Effector memory CD8-positive, alpha-beta T cell (primary cell): Measurements from ENCODE around the gene STARD3.
A peak's percentile ranks its signal among the peaks of the same experiment; 100 is the strongest.

Source experiments
- ATAC-seq: fragments of 150-1000 bp; cut with Tn5 transposase; replicated peaks from 2 replicates; pipeline ENCODE4 v1.10.0; 2021; ENCODE audit warnings: mild to moderate bottlenecking, moderate library complexity
- DNase-seq, 3 experiments: peaks; one replicate each; pipeline ENCODE4 v3.0.0; 2021
- H3K27ac Mint-ChIP-seq, 2 donors: one replicate each; pipeline ENCODE4 v1.8.0; 2022; ENCODE audit warnings: mild to moderate bottlenecking in 2 of 2, mixed read lengths in 2 of 2, moderate library complexity in 2 of 2
- H3K27me3 Mint-ChIP-seq, 2 donors: one replicate each; pipeline ENCODE4 v1.8.0; 2022; ENCODE audit warnings: mixed read lengths in 2 of 2
- H3K36me3 Mint-ChIP-seq: one replicate; pipeline ENCODE4 v1.8.0; 2022; ENCODE audit warnings: mild to moderate bottlenecking, moderate library complexity, mixed read lengths; ENCODE audit not compliant: insufficient read depth
- H3K4me1 Mint-ChIP-seq, 2 donors: one replicate each; pipeline ENCODE4 v1.8.0; 2022; ENCODE audit warnings: low read depth in 2 of 2, mixed read lengths in 2 of 2
- H3K4me3 Mint-ChIP-seq, 2 donors: one replicate each; pipeline ENCODE4 v1.8.0; 2022; ENCODE audit warnings: mild to moderate bottlenecking in 2 of 2, mixed read lengths in 2 of 2, moderate library complexity in 2 of 2
- H3K9me3 Mint-ChIP-seq, 2 donors: one replicate each; pipeline ENCODE4 v1.8.0; 2022; ENCODE audit warnings: mixed read lengths in 2 of 2

Gene STARD3

DNA sequence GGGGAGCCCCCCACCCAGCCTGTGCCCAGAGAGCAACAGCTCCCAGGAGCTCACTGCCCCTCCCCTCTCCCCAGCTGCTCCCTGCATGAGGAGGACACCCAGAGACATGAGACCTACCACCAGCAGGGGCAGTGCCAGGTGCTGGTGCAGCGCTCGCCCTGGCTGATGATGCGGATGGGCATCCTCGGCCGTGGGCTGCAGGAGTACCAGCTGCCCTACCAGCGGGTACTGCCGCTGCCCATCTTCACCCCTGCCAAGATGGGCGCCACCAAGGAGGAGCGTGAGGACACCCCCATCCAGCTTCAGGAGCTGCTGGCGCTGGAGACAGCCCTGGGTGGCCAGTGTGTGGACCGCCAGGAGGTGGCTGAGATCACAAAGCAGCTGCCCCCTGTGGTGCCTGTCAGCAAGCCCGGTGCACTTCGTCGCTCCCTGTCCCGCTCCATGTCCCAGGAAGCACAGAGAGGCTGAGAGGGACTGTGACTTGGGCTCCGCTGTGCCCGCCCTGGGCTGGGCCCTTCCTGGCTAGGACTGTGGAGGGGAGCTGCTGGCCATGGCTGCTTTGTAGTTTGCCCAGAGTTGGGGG lies 28.8 kb downstream of the STARD3 start:
- no peak for ATAC-seq

DNA sequence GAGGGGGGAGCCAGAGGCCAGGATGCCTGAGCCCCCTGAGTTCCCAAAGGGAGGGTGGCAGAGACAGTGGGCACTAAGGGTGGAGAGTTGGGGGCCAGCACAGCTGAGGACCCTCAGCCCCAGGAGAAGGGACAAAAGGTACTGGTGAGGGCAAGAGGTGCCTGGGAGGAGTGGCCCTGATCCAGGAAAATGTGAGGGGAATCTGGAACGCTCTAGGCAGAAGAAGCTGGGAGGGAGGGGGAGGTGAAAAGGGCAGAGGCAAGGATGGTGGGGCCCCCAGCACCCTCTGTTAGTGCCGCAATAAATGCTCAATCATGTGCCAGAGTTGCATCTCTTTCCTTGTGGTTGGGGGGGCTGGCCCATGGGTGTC lies 29.3 kb downstream of the STARD3 start:
- H3K27me3 Mint-ChIP-seq, result peaks cover 10 to 38% of the 10 kb centered on the region in 2 donors

More for the DNA sequence above, 28.8 kb downstream of the STARD3 start:
- H3K27ac Mint-ChIP-seq, result peak overlapping the region in 1 of 2 donors; percentile 44
- DNase-seq, result no peak
- peaks cover 9% of the 10 kb centered on the region for H3K36me3 Mint-ChIP-seq
- peak overlapping the region; percentile 27 to 56 for H3K4me3 Mint-ChIP-seq
- H3K27me3 Mint-ChIP-seq, result peaks cover 10 to 38% of the 10 kb centered on the region in 2 donors
- H3K4me1 Mint-ChIP-seq, result peaks cover 10 to 15% of the 10 kb centered on the region in 2 donors
- no peaks in the 10 kb centered on the region for H3K9me3 Mint-ChIP-seq

DNA sequence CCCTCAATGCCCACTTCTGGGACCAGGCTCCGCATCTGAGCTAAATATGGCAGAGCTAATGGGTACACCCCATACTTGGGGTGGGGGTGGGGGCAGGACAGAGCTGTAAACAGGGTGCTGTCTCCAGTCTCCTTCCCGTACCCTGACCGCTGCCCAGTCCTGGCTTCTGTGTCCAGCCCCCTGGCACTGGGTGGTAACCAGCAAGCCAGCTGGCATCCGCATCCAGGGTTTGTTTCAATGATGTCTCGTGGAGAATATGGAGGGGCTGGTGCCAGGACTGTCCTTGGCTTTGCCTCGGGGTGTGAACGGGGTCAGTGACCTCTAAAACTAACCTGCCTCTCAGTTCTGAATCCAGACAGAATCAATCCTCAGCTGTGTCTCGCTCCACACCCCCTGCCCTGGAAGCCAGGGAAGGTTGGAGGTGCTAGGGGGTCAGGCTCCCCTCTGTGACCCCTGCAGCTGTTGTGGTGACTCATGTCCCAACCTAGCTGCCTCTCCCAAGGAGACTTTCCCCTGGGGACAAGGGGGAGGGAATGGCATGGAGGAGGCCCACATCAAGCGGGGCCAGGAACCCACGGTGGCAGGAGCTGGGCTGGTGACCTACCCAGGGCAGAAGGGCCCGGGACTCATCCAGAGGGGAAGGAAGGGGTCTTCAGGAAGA lies 29.8 kb downstream of the STARD3 start:
- ATAC-seq (no peak), DNase-seq (no peak)
- peaks cover 10 to 39% of the 10 kb centered on the region in 2 donors for H3K27me3 Mint-ChIP-seq
- peaks cover 9% of the 10 kb centered on the region for H3K36me3 Mint-ChIP-seq
- H3K4me3 Mint-ChIP-seq, result peak overlapping the region; percentile 59 to 68
- H3K4me1 Mint-ChIP-seq, result peaks cover 10 to 15% of the 10 kb centered on the region in 2 donors
- peak overlapping the region in 1 of 2 donors; percentile 44 for H3K27ac Mint-ChIP-seq
- no peaks in the 10 kb centered on the region for H3K9me3 Mint-ChIP-seq

More for the DNA sequence above, 29.3 kb downstream of the STARD3 start:
- H3K27ac Mint-ChIP-seq, result peak overlapping the region in 1 of 2 donors; percentile 44
- H3K36me3 Mint-ChIP-seq, result peaks cover 9% of the 10 kb centered on the region
- peak overlapping the region; percentile 27 to 56 for H3K4me3 Mint-ChIP-seq
- ATAC-seq (no peak), DNase-seq (no peak)
- no peaks in the 10 kb centered on the region for H3K9me3 Mint-ChIP-seq
- H3K4me1 Mint-ChIP-seq, result peaks cover 10 to 15% of the 10 kb centered on the region in 2 donors

DNA sequence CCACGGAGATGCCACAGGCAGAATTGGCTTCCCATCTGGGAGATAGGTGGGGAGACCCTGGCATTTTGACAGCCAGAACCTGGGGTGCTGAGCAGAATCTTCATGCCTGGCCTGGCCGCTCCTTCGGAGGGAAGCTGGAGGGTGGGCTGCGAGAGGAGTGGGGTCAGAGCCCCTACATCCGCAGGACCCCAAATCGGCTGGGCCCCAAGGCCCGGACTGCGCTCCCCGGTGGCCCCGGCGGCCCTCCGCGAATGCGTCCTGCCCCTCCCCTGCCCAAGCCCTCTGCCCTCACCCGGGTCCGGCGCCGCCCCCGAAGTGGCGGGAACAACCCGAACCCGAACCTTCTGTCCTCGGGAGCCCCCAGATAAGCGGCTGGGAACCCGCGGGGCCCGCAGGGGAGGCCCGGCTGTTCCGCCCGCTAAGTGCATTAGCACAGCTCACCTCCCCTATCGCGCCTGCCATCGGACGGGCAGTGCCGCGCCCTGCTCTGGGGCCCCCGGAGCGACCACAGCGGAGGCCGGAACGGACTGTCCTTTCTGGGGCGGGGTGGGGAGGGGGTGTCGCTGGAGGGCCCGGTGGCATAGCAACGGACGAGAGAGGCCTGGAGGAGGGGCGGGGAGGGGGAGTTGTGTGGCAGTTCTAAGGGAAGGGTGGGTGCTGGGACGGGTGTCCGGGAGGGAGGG lies 30.5 kb downstream of the STARD3 start:
- ATAC-seq (peak; percentile 21), DNase-seq (no peak)
- peaks cover 6% of the 10 kb centered on the region for H3K36me3 Mint-ChIP-seq
- H3K9me3 Mint-ChIP-seq, result no peaks in the 10 kb centered on the region
- H3K27me3 Mint-ChIP-seq, result peaks cover 10 to 44% of the 10 kb centered on the region in 2 donors
- peaks cover 10 to 21% of the 10 kb centered on the region in 2 donors for H3K4me1 Mint-ChIP-seq
- peak overlapping the region in 1 of 2 donors; percentile 44 for H3K27ac Mint-ChIP-seq
- peak overlapping the region; percentile 59 to 77 for H3K4me3 Mint-ChIP-seq

DNA sequence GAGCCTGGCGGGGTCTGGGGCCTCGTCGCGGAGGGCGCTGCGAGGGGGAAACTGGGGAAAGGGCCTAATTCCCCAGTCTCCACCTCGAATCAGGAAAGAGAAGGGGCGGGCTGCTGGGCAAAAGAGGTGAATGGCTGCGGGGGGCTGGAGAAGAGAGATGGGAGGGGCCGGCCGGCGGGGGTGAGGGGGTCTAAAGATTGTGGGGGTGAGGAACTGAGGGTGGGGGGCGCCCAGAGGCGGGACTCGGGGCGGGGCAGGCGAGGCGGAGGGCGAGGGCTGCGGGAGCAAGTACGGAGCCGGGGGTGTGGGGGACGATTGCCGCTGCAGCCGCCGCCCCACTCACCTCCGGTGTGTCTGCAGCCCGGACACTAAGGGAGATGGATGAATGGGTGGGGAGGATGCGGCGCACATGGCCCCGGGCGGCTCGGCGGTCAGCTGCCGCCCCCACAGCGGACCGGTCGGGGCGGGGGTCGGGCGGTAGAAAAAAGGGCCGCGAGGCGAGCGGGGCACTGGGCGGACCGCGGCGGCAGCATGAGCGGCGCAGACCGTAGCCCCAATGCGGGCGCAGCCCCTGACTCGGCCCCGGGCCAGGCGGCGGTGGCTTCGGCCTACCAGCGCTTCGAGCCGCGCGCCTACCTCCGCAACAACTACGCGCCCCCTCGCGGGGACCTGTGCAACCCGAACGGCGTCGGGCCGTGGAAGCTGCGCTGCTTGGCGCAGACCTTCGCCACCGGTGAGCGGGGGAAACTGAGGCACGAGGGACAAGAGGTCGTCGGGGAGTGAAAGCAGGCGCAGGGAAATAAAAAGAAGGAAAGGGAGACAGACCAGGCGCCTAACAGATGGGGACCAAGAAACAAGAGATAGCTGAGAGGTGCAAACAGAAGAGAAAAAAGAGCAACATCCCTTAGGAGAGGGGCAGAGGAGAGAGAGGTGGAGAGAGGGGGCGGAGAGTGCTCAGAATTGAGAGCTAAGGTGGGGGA lies 31.3 kb downstream of the STARD3 start, which contains the start of gene PNMT:
PNMT (plus strand) TSS at position 509 of the 980 bp plus-strand sequence; CDS start at position 532, 23 bp downstream.
- peak within 1 kb of the TSS; percentile 59 to 77 for H3K4me3 Mint-ChIP-seq
- H3K36me3 Mint-ChIP-seq, result peaks cover 6% of the 10 kb centered on the region
- peak within 1 kb of the TSS in 1 of 2 donors; percentile 44 for H3K27ac Mint-ChIP-seq
- peak; percentile 62 for DNase-seq
- H3K27me3 Mint-ChIP-seq, result peaks cover 10 to 44% of the 10 kb centered on the region in 2 donors
- H3K4me1 Mint-ChIP-seq, result peaks cover 10 to 22% of the 10 kb centered on the region in 2 donors
- H3K9me3 Mint-ChIP-seq, result no peaks in the 10 kb centered on the region
- peak; percentile 85 for ATAC-seq

DNA sequence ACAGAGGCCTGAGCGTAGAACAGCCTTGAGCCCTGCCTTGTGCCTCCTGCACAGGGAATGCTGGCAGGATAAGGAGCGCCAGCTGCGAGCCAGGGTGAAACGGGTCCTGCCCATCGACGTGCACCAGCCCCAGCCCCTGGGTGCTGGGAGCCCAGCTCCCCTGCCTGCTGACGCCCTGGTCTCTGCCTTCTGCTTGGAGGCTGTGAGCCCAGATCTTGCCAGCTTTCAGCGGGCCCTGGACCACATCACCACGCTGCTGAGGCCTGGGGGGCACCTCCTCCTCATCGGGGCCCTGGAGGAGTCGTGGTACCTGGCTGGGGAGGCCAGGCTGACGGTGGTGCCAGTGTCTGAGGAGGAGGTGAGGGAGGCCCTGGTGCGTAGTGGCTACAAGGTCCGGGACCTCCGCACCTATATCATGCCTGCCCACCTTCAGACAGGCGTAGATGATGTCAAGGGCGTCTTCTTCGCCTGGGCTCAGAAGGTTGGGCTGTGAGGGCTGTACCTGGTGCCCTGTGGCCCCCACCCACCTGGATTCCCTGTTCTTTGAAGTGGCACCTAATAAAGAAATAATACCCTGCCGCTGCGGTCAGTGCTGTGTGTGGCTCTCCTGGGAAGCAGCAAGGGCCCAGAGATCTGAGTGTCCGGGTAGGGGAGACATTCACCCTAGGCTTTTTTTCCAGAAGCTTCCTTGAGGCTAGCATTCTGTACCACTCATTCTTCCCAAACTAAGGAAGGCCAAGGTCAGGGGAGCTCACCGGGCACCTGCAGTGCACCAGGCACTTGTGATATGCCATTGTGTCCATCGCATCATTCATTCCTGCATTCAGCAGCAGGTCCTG lies 33.2 kb downstream of the STARD3 start:
- DNase-seq (no peak), ATAC-seq (no peak)
- H3K4me3 Mint-ChIP-seq, result no peak overlapping the region
- H3K27ac Mint-ChIP-seq, result no peak overlapping the region
- peaks cover 11 to 19% of the 10 kb centered on the region in 2 donors for H3K4me1 Mint-ChIP-seq
- H3K36me3 Mint-ChIP-seq, result peaks cover 3% of the 10 kb centered on the region
- peaks cover 10 to 44% of the 10 kb centered on the region in 2 donors for H3K27me3 Mint-ChIP-seq
- H3K9me3 Mint-ChIP-seq, result no peaks in the 10 kb centered on the region

DNA sequence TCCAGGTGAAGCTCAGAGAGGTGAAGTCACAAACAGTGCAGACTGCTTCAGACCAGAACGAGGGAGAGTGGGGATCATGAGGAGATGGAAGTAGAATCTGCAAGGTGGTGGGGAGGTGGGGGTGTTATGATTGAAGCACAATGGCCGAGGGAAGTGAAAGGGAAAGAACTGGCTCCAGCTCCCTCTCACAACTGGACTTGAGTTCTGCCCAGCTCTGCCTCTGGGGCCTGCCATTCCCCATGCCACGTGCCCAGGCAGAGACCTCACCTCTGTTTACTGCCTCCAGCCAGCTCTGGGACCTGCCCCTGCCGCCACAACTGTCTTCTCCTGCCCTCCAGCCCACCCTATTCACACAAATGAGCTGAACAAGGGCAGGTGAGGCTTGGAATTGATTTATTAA lies 33.8 kb downstream of the STARD3 start:
- H3K9me3 Mint-ChIP-seq, result no peaks in the 10 kb centered on the region
- H3K4me3 Mint-ChIP-seq, result no peak overlapping the region
- peaks cover 17 to 23% of the 10 kb centered on the region in 2 donors for H3K4me1 Mint-ChIP-seq
- H3K27me3 Mint-ChIP-seq, result peaks cover 10 to 44% of the 10 kb centered on the region in 2 donors
- no peak overlapping the region for H3K27ac Mint-ChIP-seq
- peaks cover 3% of the 10 kb centered on the region for H3K36me3 Mint-ChIP-seq
- no peak for DNase-seq
- no peak for ATAC-seq

DNA sequence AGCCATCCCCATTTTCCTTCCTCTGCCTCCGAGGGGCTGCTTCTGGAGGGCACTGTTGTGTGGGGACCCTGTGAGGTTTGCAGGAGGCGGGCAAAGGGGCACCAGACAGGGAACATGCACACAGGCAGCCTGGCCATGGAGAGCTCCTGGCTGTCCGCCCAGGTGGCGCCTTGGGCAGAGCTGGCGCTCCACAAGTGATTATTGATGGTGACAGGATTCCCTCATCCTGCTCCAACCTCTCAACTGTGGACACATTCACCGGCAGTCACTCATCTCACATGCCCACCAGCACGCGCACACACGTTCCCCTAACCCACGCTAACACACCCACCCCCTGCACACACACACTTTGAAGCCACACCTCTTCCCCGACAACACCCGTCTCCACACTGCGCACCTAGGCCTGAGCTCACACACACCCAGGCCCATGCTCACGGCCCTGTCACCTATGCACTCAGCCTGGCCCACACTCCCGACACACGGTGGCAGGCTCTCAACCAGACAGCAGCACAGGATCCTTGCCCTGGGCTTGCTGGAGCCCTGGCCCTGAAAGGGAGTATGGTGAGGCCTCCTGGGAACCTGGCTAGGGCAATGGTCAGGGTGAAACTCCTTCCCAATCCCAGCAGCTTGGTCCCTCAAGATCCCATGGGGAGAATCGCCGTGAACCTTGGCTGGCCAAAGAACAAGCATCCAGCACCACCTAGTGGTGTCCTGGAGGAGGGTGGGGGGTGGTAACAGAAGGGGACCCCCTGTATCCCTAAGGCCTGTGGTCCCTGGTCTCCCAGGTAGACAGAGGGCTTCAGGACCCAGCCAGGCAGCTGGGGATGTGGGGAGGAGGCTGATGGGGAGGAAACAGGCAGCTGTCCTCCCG lies 34.9 kb downstream of the STARD3 start:
- peaks cover 29 to 31% of the 10 kb centered on the region in 2 donors for H3K4me1 Mint-ChIP-seq
- H3K9me3 Mint-ChIP-seq, result no peaks in the 10 kb centered on the region
- peaks cover 3% of the 10 kb centered on the region for H3K36me3 Mint-ChIP-seq
- H3K27me3 Mint-ChIP-seq, result peaks cover 5 to 33% of the 10 kb centered on the region in 2 donors
- no peak overlapping the region for H3K27ac Mint-ChIP-seq
- ATAC-seq (no peak), DNase-seq (no peak)
- no peak overlapping the region for H3K4me3 Mint-ChIP-seq

DNA sequence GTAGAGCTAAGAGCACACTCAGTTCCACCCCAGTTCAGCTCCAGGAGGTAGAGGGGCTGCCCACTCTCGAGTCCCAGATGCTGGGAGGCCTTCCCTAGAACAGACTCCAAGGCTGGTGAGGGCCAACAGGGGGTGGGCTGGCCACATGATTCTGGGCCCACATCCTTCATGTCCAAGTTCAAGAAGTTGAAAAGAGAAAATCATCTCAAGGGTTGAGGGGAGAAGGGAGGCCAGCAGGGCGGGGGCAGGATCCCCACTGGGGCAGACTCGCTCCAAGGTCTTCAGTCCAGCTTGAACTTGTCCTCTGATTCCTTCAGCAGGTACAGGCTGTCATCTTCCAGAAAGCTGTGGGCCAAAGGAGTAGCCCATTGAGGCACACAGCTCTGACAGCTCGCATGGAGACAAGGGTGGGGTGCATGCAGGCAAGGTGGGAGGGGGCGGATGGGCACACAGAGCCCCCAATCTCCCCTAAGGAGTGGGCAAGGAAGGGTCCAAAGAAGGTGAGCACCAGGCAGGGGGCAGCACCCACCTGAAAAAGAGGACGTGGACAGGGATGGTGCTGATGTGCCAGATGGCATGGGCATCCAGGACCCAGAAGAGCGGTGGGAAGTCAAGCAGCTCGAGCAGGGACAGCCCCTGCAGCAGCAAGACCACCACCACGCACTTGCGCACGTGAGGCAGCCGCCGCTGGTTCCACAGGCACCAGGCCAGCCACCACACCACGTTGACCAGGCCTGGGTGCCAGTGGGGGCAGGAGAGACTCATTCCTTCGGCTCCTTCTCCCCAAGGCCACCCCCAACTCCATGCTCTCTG lies 35.8 kb downstream of the STARD3 start:
- Mint-ChIP-seq H3K36me3 (peaks cover 3% of the 10 kb centered on the region), H3K27ac (no peak overlapping the region), H3K9me3 (no peaks in the 10 kb centered on the region), H3K4me3 (no peak overlapping the region), H3K4me1 (peaks cover 37 to 38% of the 10 kb centered on the region in 2 donors), H3K27me3 (peaks cover 5 to 29% of the 10 kb centered on the region in 2 donors)
- ATAC-seq (no peak), DNase-seq (no peak)

DNA sequence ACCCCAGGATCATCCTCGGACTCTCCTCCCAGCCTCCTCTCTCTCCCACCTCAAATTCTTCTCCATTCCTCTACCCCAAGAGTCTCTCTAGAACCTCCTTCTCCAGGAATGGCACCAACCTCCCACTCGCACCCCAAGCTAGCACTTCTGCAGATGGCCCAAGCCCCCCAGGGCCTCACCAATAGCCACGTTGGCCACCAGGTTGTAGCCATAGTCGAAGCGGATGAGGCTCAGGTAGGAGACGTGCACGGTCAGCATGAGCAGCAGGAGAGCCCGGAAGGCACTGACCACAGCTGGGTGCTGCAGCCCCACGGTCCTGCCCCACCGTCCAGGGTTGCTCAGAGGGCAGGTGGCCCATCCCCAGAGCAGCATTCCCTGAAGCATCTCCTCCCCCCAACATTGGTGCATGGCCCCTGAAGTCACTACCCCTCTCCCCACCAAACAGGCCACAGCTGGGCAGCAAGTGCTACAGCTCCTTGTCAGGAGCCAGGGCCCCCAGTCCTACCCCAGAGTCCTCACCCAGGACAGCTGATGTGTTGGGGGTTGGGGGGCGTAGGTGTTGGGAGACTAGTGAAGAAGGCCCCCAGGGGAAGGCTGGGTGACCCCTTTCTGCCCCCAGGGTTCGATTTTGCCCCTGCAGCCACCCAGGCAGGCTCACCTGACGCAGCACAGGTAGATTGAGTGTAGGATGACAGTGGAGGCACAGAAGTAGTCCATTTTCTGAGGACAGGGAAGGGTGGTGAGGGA lies 36.6 kb downstream of the STARD3 start:
- H3K27ac Mint-ChIP-seq, result no peak overlapping the region
- peaks cover 34 to 43% of the 10 kb centered on the region in 2 donors for H3K4me1 Mint-ChIP-seq
- DNase-seq (no peak), ATAC-seq (no peak)
- no peak overlapping the region for H3K4me3 Mint-ChIP-seq
- no peaks in the 10 kb centered on the region for H3K9me3 Mint-ChIP-seq
- peaks cover 3 to 24% of the 10 kb centered on the region in 2 donors for H3K27me3 Mint-ChIP-seq
- peaks cover 1% of the 10 kb centered on the region for H3K36me3 Mint-ChIP-seq
